Measurements from ENCODE around the gene UBP1.
"Not testable (repeated sequence)": the region's sequence is repeated elsewhere in the genome, so short reads cannot be mapped to it uniquely, and the experiment has no call there.

The UBP1 gene

DNA sequence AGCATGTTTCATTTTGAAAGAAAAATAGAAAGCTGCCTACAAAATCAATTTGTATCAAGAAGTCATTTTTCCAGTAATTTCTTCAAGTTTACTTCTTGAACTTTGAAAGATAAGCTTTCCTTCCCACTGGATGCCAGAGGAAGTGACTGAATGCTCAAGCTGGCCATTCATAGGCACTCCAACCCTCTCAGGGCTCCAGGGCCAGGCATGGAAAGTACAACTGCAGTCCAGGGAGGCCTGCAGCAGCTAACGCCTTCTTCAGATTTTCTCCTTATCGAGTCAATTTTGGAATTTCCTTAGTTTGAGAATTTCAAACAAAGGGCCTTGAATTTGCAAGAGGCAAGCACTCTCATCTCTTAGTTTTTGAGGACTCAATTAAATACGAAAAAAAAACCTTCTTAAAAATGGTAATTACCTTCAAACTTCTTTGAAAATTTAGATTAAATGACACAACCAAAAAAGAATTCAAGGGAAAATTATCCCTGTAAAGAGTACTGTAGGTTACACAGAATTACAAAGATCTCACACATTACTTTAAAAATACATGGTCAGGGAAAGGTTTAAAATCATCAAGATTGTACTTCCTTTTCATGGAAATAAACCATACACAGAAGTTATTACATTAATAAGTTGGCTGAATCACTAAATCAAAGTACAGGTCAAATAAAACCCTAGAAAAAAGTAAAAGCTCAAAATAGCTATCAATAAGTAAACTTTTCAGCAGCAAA lies 2.5 kb downstream of the UBP1 start:
- no peak for DNase-seq (ENCODE audit: low spot score)

GRCh38 chr3:33433843-33434242 lies 6.4 kb downstream of the UBP1 start:
- no peak for DNase-seq (ENCODE audit: low spot score)

GRCh38 chr3:33430571-33430970 lies 9.6 kb downstream of the UBP1 start:
- DNase-seq (ENCODE audit: low spot score), result no peak

GRCh38 chr3:33430061-33430460 lies 10.1 kb downstream of the UBP1 start:
- DNase-seq (ENCODE audit: low spot score), result no peak

DNA sequence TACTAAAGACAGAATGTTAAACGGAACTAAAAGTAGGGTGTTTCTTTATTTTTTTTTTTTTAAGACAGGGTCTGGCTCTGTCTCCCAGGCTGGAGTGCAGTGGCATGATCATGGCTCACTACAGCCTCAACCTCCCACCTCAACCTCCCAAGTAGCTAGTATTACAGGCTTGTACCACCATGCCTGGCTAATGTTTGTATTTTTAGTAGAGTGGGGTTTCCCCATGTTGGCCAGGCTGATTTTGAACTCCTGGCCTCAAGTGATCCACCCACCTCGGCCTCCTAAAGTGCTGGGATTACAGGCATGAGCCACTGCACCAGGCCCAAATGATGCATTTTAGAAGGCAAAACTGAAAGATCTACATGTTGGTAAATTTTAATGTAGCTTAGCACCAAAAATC lies 10.9 kb downstream of the UBP1 start:
- DNase-seq (ENCODE audit: low spot score), result not testable (repeated sequence)

GRCh38 chr3:33428734-33429133 lies 11.5 kb downstream of the UBP1 start:
- no peak for DNase-seq (ENCODE audit: low spot score)

GRCh38 chr3:33426630-33427317 lies 13.4 kb downstream of the UBP1 start:
- no peak for DNase-seq (ENCODE audit: low spot score)

- DNase-seq (ENCODE audit: low spot score), result no peak
Observed at GRCh38 chr3:33426068-33426467, 14.1 kb downstream of the UBP1 start.

GRCh38 chr3:33425453-33425852 lies 14.8 kb downstream of the UBP1 start:
- no peak for DNase-seq (ENCODE audit: low spot score)

DNA sequence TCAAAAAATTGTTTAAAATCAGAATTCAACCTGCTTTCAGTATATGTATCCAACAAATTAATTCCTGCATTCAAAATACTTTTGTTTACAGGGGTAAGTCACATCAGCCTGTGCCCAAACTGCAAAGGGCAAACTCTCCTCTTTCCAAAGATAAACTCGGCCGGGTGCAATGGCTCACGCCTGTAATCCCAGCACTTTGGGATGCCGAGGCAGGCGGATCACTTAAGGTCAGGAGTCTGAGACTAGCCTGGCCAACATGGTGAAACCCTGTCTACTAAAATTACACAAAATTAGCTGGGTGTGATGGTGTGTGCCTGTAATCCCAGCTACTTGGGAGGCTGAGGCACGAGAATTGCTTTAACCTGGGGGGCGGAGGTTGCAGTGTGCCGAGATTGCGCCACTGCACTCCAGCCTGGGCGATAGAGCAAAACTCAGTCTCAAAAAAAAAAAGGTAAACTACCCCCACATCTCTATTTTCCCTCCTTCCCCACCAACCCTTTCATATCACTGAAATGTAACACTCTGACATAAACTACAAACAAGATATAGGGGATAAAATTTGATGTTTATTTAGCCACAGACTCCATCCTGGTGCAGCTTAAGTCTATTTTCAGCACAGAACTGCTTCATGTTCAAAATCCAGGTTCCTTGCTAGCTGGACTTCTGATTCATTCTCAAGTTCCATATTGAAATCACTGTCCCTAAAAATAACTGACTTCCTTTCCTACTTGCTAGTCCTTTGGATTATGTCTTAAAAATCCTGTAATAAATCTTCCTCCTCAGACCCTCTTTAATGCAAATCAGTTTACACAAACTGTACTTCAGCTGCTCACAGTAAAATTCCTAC lies 15.4 kb downstream of the UBP1 start:
- DNase-seq (ENCODE audit: low spot score), result no peak

DNA sequence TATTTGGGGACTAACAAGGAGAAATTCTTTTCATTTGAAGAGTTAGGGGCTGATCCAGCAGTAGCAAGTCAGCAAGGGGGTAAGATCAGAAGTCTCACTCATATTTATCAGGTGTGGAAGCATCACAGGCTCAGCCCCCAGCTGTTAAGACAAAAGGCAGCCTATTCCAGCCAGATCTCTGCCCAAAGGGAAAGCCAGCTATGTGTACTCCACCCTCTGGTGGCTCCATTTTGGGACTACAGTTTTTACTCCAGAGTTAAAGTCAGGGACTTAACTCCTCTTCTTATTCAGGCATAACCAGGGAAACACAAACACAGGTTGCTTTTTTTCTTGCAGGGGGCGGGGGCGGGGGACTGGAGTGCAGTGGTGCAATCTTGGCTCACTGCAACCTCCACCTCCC lies 19.2 kb downstream of the UBP1 start:
- DNase-seq (ENCODE audit: low spot score), result no peak

- DNase-seq (ENCODE audit: low spot score), result no peak
Observed at GRCh38 chr3:33419948-33420347, 20.3 kb downstream of the UBP1 start.

- no peak for DNase-seq (ENCODE audit: low spot score)
Observed at GRCh38 chr3:33417066-33417673, 23.0 kb downstream of the UBP1 start.

- not testable (repeated sequence) for DNase-seq (ENCODE audit: low spot score)
Observed at GRCh38 chr3:33410816-33411215, 29.4 kb downstream of the UBP1 start.

- no peak for DNase-seq (ENCODE audit: low spot score)
Observed at GRCh38 chr3:33403756-33404155, 36.4 kb downstream of the UBP1 start.

- DNase-seq (ENCODE audit: low spot score), result no peak
Observed at GRCh38 chr3:33402936-33403335, 37.3 kb downstream of the UBP1 start.

GRCh38 chr3:33401781-33402180 lies 38.4 kb downstream of the UBP1 start:
- no peak for DNase-seq (ENCODE audit: low spot score)

GRCh38 chr3:33398410-33398809 lies 41.8 kb downstream of the UBP1 start:
- DNase-seq (ENCODE audit: low spot score), result no peak

DNA sequence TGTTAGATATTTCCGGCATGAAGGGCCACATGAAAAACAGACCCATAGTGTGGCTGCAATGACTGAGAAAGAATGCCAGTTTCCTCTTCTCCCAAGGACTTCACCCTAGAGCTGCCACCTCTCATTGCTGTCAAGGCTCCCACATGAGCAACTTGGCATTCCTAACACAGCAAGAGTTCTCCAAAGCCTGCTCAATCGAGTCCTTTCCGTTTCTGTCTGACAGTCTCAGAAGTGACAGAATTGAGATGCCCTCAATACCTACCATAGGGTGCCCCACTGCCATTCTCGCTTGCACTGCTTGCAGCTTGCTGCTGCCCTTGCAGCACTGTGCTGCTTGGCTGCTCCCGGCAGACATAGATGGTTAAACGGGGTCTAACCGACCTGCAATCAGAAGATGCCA lies 44.3 kb downstream of the UBP1 start:
- no peak for DNase-seq (ENCODE audit: low spot score)

DNA sequence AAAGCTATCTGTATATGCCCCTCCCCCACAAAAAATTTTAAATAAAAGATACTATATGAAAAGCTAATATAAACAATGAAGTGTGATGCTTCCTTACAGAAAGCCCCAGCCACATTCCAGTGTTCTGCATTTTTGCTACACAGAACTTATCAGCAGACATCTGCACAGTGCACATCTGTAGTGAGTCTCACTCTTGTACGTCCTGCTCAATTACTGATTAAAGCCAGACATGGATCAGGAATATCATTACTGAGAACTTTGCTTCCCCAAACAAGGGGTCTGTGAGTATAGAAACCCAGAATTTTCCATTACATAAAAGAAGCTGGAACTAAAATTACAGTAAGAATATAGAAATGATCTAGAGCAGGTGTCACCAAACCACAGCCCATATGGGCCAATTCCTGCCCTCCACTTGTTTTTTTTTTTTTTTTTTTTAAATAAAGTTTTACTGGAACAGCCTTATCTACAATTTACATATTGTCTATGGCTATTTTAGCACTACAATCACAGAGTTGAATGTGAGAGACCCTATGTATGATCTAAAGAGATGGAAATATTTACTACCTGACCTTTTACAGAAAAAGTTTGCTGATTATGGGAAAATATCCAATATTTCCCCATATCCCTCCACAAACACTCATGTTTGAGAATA lies 45.7 kb downstream of the UBP1 start:
- DNase-seq (ENCODE audit: low spot score), result no peak

DNA sequence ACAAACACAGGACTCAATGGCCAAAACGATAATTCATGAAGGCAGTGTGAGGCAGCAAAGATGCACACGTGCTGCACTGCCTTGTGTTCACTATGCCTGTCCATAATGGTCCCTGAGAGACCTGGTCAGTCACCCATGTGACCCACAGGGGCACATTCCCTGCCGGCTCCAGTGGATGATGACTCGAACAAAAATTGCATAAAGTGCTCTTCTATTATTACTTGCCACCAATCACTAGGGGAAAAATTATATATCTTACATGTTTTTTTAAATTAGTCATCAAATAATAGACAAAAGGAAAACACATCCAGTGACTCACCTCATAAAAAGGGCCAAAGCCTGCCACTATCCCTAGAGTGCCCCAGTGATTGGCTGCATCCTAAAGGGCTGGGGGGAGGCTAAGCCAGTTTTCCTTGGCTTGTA lies 47.5 kb downstream of the UBP1 start:
- no peak for DNase-seq (ENCODE audit: low spot score)

- DNase-seq (ENCODE audit: low spot score), result no peak
Observed at GRCh38 chr3:33392144-33392543, 48.1 kb downstream of the UBP1 start.

All from Ammon's horn (tissue), 1 donor.